IMR-90 (cell line): Measurements from ENCODE around the gene MSL3B.

Experiments
- ATAC-seq: fragments of 200-7000 bp; cut with Tn5 transposase; 2 replicates; pipeline ENCODE4 v1.9.1; 2020; ENCODE audit warnings: low read depth, mild to moderate bottlenecking, moderate library complexity
- BruUV-seq: library from RNA; stranded (reverse); fragments of 400-500 nt; replicated peaks from 2 replicates; lab custom pipeline; 2021; lab: Mats Ljungman, UMichigan
- CTCF ChIA-PET: fragments of 300-600 bp; formaldehyde crosslinking; extraction: SDS; loops from one replicate; lab custom pipeline; 2021; ENCODE audit warnings: antibody characterized with exemption; lab: Yijun Ruan, JAX
- POLR2A ChIA-PET: fragments of 300-600 bp; sonication (Branson Sonifier 250); formaldehyde crosslinking; loops from one replicate; lab custom pipeline; 2022; ENCODE audit warnings: antibody characterized with exemption; ENCODE audit not compliant: unreplicated experiment; lab: Charles Lee
- DNase-seq: peaks from one replicate; pipeline ENCODE4 v3.0.0; 2013
- H2AFZ ChIP-seq: replicated peaks from 2 replicates; pipeline ENCODE3; 2013; ENCODE audit warnings: low read length, mild to moderate bottlenecking; ENCODE audit not compliant: poor library complexity
- H2AK5ac ChIP-seq: 2 replicates; pipeline ENCODE4 v1.6.1; 2013; ENCODE audit warnings: low read depth, low read length, inconsistent platforms
- H2AK9ac ChIP-seq: replicated peaks from 2 replicates; pipeline ENCODE3; 2013; ENCODE audit warnings: mild to moderate bottlenecking, low read depth, low read length, moderate library complexity; ENCODE audit not compliant: poor library complexity
- H2BK120ac ChIP-seq: 2 replicates; pipeline ENCODE4 v1.6.1; 2013; ENCODE audit warnings: low read depth, low read length, inconsistent platforms
- H2BK15ac ChIP-seq: 3 replicates; pipeline ENCODE4 v1.6.1; 2013; ENCODE audit warnings: low read depth, low read length, inconsistent platforms
- H2BK20ac ChIP-seq: 2 replicates; pipeline ENCODE4 v1.6.1; 2013; ENCODE audit warnings: low read depth, mild to moderate bottlenecking, inconsistent platforms, low read length, moderate library complexity
- H2BK5ac ChIP-seq: 2 replicates; pipeline ENCODE4 v1.6.1; 2013; ENCODE audit warnings: mild to moderate bottlenecking, low read depth, low read length, inconsistent platforms; ENCODE audit not compliant: poor library complexity, severe bottlenecking
- H3K14ac ChIP-seq: replicated peaks from 2 replicates; pipeline ENCODE4 v1.6.1; 2013; ENCODE audit warnings: low read depth, low read length, inconsistent platforms
- H3K18ac ChIP-seq: 2 replicates; pipeline ENCODE4 v1.6.1; 2013; ENCODE audit warnings: low read depth, low read length, control low read depth
- H3K23ac ChIP-seq: 2 replicates; pipeline ENCODE4 v1.6.1; 2013; ENCODE audit warnings: low read depth, low read length, inconsistent platforms
- H3K27ac ChIP-seq: 2 replicates; pipeline ENCODE4 v1.5.1; 2013; ENCODE audit warnings: mild to moderate bottlenecking, control low read depth, low read length; ENCODE audit not compliant: insufficient read depth
- H3K27me3 ChIP-seq: 2 replicates; pipeline ENCODE4 v1.6.1; 2013; ENCODE audit warnings: low read length; ENCODE audit not compliant: control insufficient read depth, insufficient read depth
- H3K36me3 ChIP-seq: 2 replicates; pipeline ENCODE4 v1.6.1; 2013; ENCODE audit warnings: low read length, mixed read lengths; ENCODE audit not compliant: control insufficient read depth, insufficient read depth
- H3K4ac ChIP-seq: 2 replicates; pipeline ENCODE4 v1.6.1; 2013; ENCODE audit warnings: low read depth, low read length, inconsistent platforms
- H3K4me1 ChIP-seq: 2 replicates; pipeline ENCODE4 v1.6.1; 2013; ENCODE audit warnings: low read length, mixed read lengths; ENCODE audit not compliant: control insufficient read depth, insufficient read depth
- H3K4me2 ChIP-seq: 2 replicates; pipeline ENCODE4 v1.6.1; 2013; ENCODE audit warnings: low read depth, mild to moderate bottlenecking, control low read depth, low read length, moderate library complexity
- H3K4me3 ChIP-seq: 2 replicates; pipeline ENCODE4 v1.5.1; 2013; ENCODE audit warnings: low read depth, mild to moderate bottlenecking, control low read depth, low read length, moderate library complexity; ENCODE audit not compliant: insufficient read depth
- H3K56ac ChIP-seq: 2 replicates; pipeline ENCODE4 v1.6.1; 2013; ENCODE audit warnings: low read length, inconsistent platforms; ENCODE audit not compliant: insufficient read depth; ENCODE audit errors: extremely low read depth
- H3K79me1 ChIP-seq, 2 experiments: 2 replicates each; pipeline ENCODE4 v1.6.1; 2013; ENCODE audit warnings: low read length in 2 of 2, inconsistent platforms in 1 of 2, low read depth in 1 of 2
- H3K9ac ChIP-seq: 2 replicates; pipeline ENCODE4 v1.6.1; 2013; ENCODE audit warnings: low read depth, low read length, control low read depth
- H3K9me1 ChIP-seq: 2 replicates; pipeline ENCODE4 v1.6.1; 2013; ENCODE audit warnings: low read length, inconsistent platforms; ENCODE audit not compliant: insufficient read depth
- H3K9me3 ChIP-seq: 2 replicates; pipeline ENCODE4 v1.6.1; 2013; ENCODE audit warnings: low read length; ENCODE audit not compliant: control insufficient read depth, insufficient read depth
- H4K20me1 ChIP-seq: 2 replicates; pipeline ENCODE4 v1.6.1; 2013; ENCODE audit warnings: low read length, inconsistent platforms; ENCODE audit not compliant: insufficient read depth
- H4K5ac ChIP-seq: 2 replicates; pipeline ENCODE4 v1.6.1; 2013; ENCODE audit warnings: mild to moderate bottlenecking, low read depth, low read length, control low read depth
- H4K8ac ChIP-seq, 2 experiments: 2 replicates each; pipeline ENCODE4 v1.6.1; 2013; ENCODE audit warnings: low read depth in 2 of 2, low read length in 2 of 2, control low read depth in 1 of 2, inconsistent platforms in 1 of 2
- H4K91ac ChIP-seq: 2 replicates; pipeline ENCODE4 v1.6.1; 2013; ENCODE audit warnings: low read depth, low read length, inconsistent platforms; ENCODE audit not compliant: insufficient read depth
- FOS ChIP-seq: fragments of 150-350 bp; IDR thresholded peaks from 2 replicates; pipeline ENCODE4 v1.6.1; 2016; ENCODE audit warnings: low read depth, low read length
- WGBS, 2 experiments: methylation state at CpG; one replicate each; pipeline versions ENCODE4 v1.1.5 to v1.1.7; 2013; ENCODE audit warnings: missing lambda C conversion rate in 2 of 2; ENCODE audit not compliant: insufficient read length in 1 of 2; ENCODE audit errors: extremely low coverage in 2 of 2; 5-methylcytosine and 5-hydroxymethylcytosine counted together
- dilution Hi-C: fragments of 300-500 bp; cut with HindIII; formaldehyde crosslinking; loops from one replicate; pipeline ENCODE4 v1.14.3; 2018; ENCODE audit warnings: low sequenced_read_pairs; ENCODE audit not compliant: unreplicated experiment
- in situ Hi-C: fragments of 300-500 bp; cut with MboI; formaldehyde crosslinking; loops from 3 replicates; pipeline ENCODE4 v1.14.3; 2019; ENCODE audit warnings: low sequenced_read_pairs, inconsistent platforms, mixed read lengths
- intact Hi-C: fragments of 100-400 bp; cut with micrococcal nuclease; formaldehyde crosslinking; loops from 2 replicates; pipeline ENCODE4 v1.10.0; 2022

MSL3B gene

GRCh38 chr2:233901884-233902283, 33.7 kb upstream of the MSL3B start:
- Histone ChIP-seq H3K56ac (no peak overlapping the region), H4K8ac (no peak overlapping the region), H2BK120ac (no peak overlapping the region), H3K4ac (no peak overlapping the region), H3K4me3 (no peak overlapping the region), H2AK9ac (no peak overlapping the region), H3K4me1 (no peaks in the 10 kb centered on the region), H2BK15ac (no peak overlapping the region), H3K36me3 (no peaks in the 10 kb centered on the region), H3K18ac (no peak overlapping the region), H3K9ac (no peak overlapping the region), H2AFZ (no peak overlapping the region), H4K5ac (no peak overlapping the region), H2AK5ac (no peak overlapping the region), H3K79me1 (no peaks in the 10 kb centered on the region), H2BK5ac (no peak overlapping the region), H3K23ac (no peak overlapping the region), H3K14ac (no peak overlapping the region), H3K27me3 (peaks cover 5% of the 10 kb centered on the region; the same call in 1 of the 2 replicates), H2BK20ac (no peak overlapping the region), H3K4me2 (no peak overlapping the region), H4K91ac (no peak overlapping the region), H3K27ac (no peak overlapping the region), H3K9me1 (no peaks in the 10 kb centered on the region), H4K20me1 (no peaks in the 10 kb centered on the region), H3K9me3 (peaks cover 4% of the 10 kb centered on the region; the same call in 1 of the 2 replicates)
- ATAC-seq (no peak), DNase-seq (no peak)
- dilution Hi-C loops (no loop called here), intact Hi-C loops (no loop called here), in situ Hi-C loops (no loop called here)
- no CpG with 5 or more reads among the region's 4 CpGs for WGBS, 2 experiments
- ChIA-PET CTCF (interaction anchor here (0.6 kb wide), 1 partner anchor 601 kb away, joined by 4 read pairs; no protein-coding TSS in a partner anchor), POLR2A (no interaction called here)
- BruUV-seq, result no TSS peak
- no peak for TF ChIP-seq FOS
